ENCODE results near the gene HIRIP3. TPM values are rescaled to one million over a fixed set of nuclear protein-coding genes. Genes with fewer than 3 reads are reported as not detected.

The HIRIP3 gene
- 1 to 10 TPM; 6.9 to 7.3 TPM for total RNA-seq

GRCh38 chr16:29995324-29995910, at the start of gene HIRIP3:
Gene HIRIP3, minus strand, starts transcription at chr16:29995617. Its CDS starts 12 bp downstream, at chr16:29995605.

GRCh38 chr16:30030841-30031413, 35.5 kb upstream of the HIRIP3 start, which contains the start of gene TLCD3B:
Gene TLCD3B, minus strand, starts transcription at chr16:30031271. Its CDS starts 744 bp downstream, at chr16:30030527.

GRCh38 chr16:30022887-30023286, 27.5 kb upstream of the HIRIP3 start, which contains the start of gene C16orf92:
Gene C16orf92, plus strand, starts transcription at chr16:30023198. Its CDS starts 143 bp downstream, at chr16:30023341.

GRCh38 chr16:30010844-30011713, 15.7 kb upstream of the HIRIP3 start, which contains the start of gene DOC2A:
Gene DOC2A, minus strand, starts transcription at chr16:30011027. Its CDS starts 805 bp downstream, at chr16:30010222.

GRCh38 chr16:29995911-29996765, 721 bp upstream of the HIRIP3 start, which contains the start of gene INO80E:
Gene INO80E, plus strand, starts transcription at chr16:29996241. Its CDS starts 70 bp downstream, at chr16:29996311.

GRCh38 chr16:29973384-29974246, 21.8 kb downstream of the HIRIP3 start, which contains the start of gene TAOK2:
Gene TAOK2, plus strand, starts transcription at chr16:29973868. Its CDS starts 3,905 bp downstream, at chr16:29977773.

GRCh38 chr16:29961479-29962343, 33.7 kb downstream of the HIRIP3 start, which contains the start of gene TMEM219:
Gene TMEM219, plus strand, starts transcription at chr16:29962079. Its CDS starts 1,065 bp downstream, at chr16:29963144.

Other genes starting within 250 kb of the HIRIP3 start
- gene C16orf54, start 249.6 kb downstream of the HIRIP3 start, total RNA-seq = not detected
- gene ZG16, start 217.4 kb downstream of the HIRIP3 start, total RNA-seq = not detected
- gene KIF22, start 204.9 kb downstream of the HIRIP3 start, total RNA-seq = 100 to 1,000 TPM in 1 of 2 donors, 10 to 100 TPM in 1; 48.5 to 102 TPM
- gene MAZ, start 189.1 kb downstream of the HIRIP3 start, total RNA-seq = 100 to 1,000 TPM; 182 to 264 TPM
- gene PRRT2, start 183.4 kb downstream of the HIRIP3 start, total RNA-seq = not detected
- gene PAGR1, start 179.5 kb downstream of the HIRIP3 start, total RNA-seq = 10 to 100 TPM; 15.1 to 23.0 TPM
- 100 to 1,000 TPM; 183 to 186 TPM for gene MVP, start 175.2 kb downstream of the HIRIP3 start, total RNA-seq
- 10 to 100 TPM; 71.2 to 76.3 TPM for gene CDIPT, start 132.4 kb downstream of the HIRIP3 start, total RNA-seq
- 1 to 10 TPM; 1.7 to 6.2 TPM for gene SEZ6L2, start 96.1 kb downstream of the HIRIP3 start, total RNA-seq
- gene ASPHD1, start 95.1 kb downstream of the HIRIP3 start, total RNA-seq = 1 to 10 TPM; 1.3 to 5.2 TPM
- gene KCTD13, start 69.4 kb downstream of the HIRIP3 start, total RNA-seq = 10 to 100 TPM; 10.3 to 15.1 TPM
- 10 to 100 TPM; 72.9 to 86.4 TPM for gene TMEM219, start 33.5 kb downstream of the HIRIP3 start, total RNA-seq
- 10 to 100 TPM; 43.6 to 46.1 TPM for gene TAOK2, start 21.7 kb downstream of the HIRIP3 start, total RNA-seq
- gene INO80E, start 624 bp upstream of the HIRIP3 start, total RNA-seq = 10 to 100 TPM; 24.4 to 33.0 TPM
- gene DOC2A, start 15.4 kb upstream of the HIRIP3 start, total RNA-seq = under 1 TPM in 1 of 2 donors, not detected in 1; 0.33 TPM
- gene C16orf92, start 27.6 kb upstream of the HIRIP3 start, total RNA-seq = not detected
- gene TLCD3B, start 35.7 kb upstream of the HIRIP3 start, total RNA-seq = not detected
- gene ALDOA, start 70.1 kb upstream of the HIRIP3 start, total RNA-seq = 100 to 1,000 TPM; 768 to 871 TPM
- 100 to 1,000 TPM; 138 to 221 TPM for gene PPP4C, start 80.4 kb upstream of the HIRIP3 start, total RNA-seq
- 1 to 10 TPM in 1 of 2 donors, under 1 TPM in 1; 0.33 to 1.7 TPM for gene TBX6, start 96.3 kb upstream of the HIRIP3 start, total RNA-seq
- gene YPEL3, start 100.6 kb upstream of the HIRIP3 start, total RNA-seq = 1 to 10 TPM; 6.0 to 7.9 TPM
- gene GDPD3, start 117.9 kb upstream of the HIRIP3 start, total RNA-seq = under 1 TPM; 0.33 to 0.69 TPM
- 10 to 100 TPM; 16.5 to 21.6 TPM for gene MAPK3, start 127.6 kb upstream of the HIRIP3 start, total RNA-seq
- 1 to 10 TPM in 1 of 2 donors, under 1 TPM in 1; 0.69 to 1.3 TPM for gene CORO1A, start 188.0 kb upstream of the HIRIP3 start, total RNA-seq
- gene BOLA2B, start 198.0 kb upstream of the HIRIP3 start, total RNA-seq = 100 to 1,000 TPM; 189 to 253 TPM
- 10 to 100 TPM; 28.6 to 51.3 TPM for gene SLX1A, start 198.3 kb upstream of the HIRIP3 start, total RNA-seq
- gene SULT1A3, start 203.6 kb upstream of the HIRIP3 start, total RNA-seq = 1 to 10 TPM; 1.4 to 3.3 TPM